GM18505 (cell line): Measurements from ENCODE around the gene CDK19.

Source experiments
- ATAC-seq: cut with Tn5 transposase; IDR thresholded peaks from one replicate; pipeline ENCODE4 v1.9.1; 2021; ENCODE audit not compliant: unreplicated experiment
- POLR2A ChIP-seq: IDR thresholded peaks from 4 replicates; pipeline ENCODE4 v1.6.1; 2011; ENCODE audit warnings: borderline replicate concordance; ENCODE audit not compliant: insufficient read depth, insufficient read length; ENCODE audit errors: extremely low read depth

CDK19 gene

DNA sequence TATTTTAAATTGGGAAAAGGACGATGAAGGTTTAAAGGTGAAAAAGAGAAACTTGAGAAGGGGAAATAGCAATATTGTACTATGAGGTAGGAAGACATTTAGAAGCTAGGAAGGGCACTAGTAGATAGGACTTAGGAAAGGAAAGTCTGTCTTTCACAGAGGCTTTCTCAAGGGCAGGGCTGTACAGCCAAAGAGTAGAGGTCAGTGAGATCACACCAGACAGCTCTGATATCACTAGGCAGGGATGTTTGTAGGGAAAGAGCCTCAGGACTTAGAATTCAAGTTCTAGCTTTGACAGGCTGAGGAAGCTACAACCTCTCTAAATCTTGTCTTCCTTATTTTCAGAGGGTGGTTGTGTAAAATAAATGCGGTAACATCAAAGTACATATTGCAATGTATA lies 178.5 kb downstream of the CDK19 start:
- TF ChIP-seq POLR2A = no peak
- ATAC-seq = no peak

DNA sequence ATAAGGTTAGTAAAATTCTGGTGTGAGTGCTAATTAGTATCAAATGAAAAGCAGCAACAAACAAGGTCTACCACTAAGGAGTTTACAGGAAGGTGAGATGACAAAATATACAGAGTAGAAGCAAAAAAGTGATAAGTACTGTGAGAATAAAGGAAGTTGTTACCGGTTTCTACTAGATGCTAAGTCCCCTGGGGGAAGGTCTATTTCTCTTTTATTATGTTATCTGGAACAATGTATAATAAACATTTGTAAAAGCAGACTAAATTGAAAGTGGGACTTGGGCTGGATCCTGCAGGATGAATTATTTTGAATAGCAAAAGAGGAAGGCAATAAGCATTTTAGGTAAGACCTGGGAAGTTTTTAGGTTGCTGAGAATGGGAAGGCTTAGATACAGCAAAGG lies 180.2 kb downstream of the CDK19 start:
- no peak for TF ChIP-seq POLR2A
- ATAC-seq = no peak

DNA sequence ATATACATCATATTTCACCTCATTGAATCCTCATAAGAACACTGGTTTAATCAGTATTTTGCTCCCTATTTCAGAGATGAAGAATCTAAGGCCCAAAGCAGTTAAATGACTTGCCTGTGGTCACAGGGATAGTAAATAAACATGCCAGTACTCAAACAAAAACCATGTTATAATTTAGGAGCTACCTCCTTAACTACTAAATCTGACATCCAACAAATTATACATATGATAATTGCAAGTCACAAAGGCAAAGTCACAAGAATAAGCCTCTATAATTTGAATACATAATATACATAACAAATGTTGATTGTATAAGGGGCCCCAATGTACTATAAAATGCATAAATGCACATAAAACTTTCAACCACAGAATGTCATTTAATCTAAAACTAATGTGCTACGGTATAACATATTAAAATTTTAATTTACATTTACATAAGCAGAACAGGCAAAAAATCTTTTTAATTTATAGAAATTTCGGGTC lies 181.5 kb downstream of the CDK19 start:
- TF ChIP-seq POLR2A = no peak
- no peak for ATAC-seq

DNA sequence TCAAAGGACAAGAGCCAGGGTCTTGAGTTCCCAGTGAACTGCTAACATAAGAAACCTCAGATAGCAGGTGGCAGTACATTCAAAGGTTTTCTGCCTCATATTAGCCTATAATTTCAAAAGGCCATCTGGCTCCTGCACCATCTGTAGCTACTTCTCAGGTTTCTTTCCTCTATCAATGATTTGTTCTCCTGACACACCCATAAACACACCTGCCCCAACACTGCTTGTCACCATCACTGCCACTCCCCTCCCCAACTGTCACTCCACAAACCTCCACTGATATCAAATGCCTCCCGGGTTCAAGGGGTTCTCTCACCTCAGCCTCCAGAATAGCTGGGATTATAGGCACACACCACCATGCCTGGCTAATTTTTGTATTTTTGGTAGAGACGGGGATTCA lies 186.1 kb downstream of the CDK19 start:
- no peak for ATAC-seq
- TF ChIP-seq POLR2A = no peak

DNA sequence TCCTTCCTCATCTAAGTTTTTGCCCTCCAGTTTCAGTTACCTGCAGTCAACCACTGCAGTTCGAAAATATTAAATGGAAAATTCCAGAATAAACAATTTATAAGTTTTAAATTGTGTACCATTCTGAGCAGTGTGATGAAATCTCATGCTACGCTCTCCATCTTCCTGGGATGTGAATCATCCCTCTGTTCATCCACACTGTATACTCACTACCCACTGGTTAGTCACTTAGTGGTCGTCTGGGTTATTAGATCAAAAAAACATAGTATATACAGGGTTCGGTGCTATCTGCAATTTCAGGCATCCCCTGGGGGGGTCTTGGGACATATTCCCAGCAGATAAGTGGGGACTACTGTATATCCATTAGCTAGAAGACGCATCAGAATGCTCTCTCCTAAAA lies 186.9 kb downstream of the CDK19 start:
- no peak for ATAC-seq
- TF ChIP-seq POLR2A = no peak

DNA sequence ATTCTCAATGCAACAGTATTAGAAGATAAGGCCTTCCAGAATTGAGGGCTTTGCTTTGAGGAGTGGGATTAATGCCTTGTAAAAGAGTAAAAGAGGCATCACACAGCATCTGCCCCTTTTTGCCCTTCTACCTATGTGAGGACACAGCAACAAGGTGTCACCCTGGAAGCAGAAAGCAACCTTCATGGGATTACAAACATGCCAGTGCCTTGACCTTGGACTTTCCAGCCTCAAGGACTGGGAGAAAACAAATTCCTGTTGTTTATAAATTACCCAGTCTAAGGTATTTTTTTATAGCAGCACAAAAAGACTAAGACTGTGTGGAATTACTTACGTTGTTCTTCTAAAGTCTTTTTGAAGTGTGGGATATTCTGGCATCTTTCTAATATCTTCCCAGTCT lies 188.8 kb downstream of the CDK19 start:
- ATAC-seq = no peak
- TF ChIP-seq POLR2A = no peak

DNA sequence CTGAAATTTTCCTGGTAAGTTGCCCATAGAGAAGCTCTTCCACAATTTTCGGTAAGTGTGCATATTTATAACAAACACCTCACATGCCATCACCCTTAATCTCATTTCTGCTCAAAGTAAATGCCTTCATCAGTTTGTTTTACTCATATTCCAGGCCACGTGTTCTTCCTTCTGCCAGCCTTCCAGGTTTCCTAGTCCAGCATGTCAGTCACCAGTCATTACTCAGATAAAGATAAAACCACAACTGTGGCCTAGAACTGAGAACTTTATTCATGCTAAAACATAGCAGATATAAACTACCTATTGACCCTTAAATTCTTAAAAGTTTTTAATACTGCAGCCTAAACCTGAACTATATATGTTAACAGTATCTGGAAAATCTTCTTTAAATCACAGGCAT lies 189.4 kb downstream of the CDK19 start:
- ATAC-seq = no peak
- TF ChIP-seq POLR2A = no peak

DNA sequence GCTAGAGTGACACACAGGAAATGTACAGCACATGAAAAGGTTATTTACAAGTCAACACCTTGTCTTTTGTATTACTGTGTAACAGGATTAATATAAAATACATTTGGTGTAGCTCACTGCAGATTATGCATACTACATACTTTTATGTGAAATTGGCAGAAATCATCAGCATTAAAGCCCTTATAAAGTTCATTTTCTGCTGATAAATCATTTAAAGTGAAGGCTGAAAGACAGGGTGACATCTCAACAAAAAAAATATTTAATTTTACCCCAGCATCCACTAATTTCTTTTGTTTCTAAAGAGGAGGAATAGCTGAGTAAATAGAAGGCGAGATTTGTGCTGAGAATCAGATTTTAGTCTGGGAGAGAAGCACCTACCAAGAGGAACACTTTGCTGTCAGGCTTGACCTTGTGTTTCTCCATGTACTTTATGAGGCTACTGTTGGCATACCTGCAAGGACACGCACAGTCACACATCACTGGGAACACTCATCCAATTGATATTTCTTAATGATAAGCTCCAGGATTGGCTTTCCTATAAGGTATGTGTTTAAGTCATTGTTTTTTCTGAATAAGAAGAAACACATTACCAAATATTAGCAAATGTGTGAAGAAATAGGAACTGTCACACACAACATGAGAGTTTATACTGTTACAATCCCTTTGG lies 192.2 kb downstream of the CDK19 start:
- TF ChIP-seq POLR2A = no peak
- no peak for ATAC-seq

DNA sequence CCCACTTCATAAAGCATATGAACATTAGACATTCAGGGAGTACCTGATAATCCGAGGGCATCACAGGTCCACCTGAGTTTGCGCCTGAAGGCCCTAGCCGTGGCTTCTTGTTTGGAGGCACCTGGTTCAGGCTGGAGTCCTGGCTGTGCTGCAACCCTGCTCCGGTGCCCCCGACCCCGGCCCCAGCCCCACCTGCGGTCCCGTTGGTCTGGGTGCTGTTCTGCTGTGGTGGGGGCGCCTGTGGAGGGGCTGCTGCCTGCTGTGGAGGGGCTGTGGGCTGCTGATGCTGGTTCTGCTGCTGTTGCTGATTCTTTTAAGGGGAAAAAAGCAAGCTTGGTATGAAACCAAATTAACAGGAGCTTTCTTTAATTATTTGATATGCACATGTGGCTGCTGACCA lies 194.2 kb downstream of the CDK19 start:
- ATAC-seq = no peak
- no peak for TF ChIP-seq POLR2A

DNA sequence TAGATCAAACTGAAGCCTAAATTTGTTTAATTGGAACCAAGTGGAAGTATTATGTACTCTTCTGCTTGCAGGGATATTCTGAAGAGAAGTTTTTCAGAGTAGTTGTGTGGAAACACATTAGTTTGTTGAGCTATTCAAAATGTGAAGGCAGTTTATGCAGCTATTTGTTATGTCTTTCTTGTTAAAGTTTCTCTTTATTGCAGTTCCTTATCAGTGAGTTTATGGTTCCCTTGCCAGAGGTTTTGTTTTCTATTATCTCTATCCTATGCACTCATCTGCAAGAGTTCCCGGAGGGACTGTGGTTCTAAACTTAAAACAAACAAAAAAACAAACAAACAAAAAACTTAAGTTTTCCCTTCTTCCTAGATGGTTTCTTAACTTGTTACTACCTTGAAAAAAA lies 195.2 kb downstream of the CDK19 start:
- TF ChIP-seq POLR2A = no peak
- no peak for ATAC-seq

DNA sequence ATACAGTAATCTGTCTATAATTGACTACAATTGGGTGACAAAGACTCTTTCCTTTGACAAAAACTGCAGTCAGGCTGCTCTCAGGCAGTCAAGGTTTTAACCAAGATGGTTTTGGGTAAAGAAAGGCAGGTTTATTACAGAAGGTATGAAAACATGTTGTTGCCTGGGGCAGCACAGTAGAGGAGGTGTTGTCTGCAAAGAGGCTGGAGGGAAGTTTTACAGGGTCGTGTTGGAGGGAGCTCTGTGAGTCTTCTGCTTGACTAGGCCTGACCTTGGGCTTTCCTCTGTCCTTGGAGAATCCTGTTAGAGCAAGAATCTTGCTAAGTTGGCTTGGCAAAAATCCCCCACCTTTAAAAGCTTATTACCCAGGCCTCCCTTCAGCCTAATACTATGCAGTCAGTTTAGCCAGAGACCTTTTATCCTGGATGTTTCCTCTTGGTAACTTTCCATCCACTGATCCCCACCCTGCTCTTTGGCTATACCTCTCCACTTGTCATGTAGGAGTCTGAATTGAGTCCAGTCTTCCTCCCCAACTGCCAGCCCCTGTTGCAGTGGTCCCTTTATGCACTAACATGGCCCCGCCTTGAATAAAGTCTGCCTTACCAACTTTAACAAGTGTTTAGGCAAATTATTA lies 195.9 kb downstream of the CDK19 start:
- no peak for TF ChIP-seq POLR2A
- no peak for ATAC-seq

DNA sequence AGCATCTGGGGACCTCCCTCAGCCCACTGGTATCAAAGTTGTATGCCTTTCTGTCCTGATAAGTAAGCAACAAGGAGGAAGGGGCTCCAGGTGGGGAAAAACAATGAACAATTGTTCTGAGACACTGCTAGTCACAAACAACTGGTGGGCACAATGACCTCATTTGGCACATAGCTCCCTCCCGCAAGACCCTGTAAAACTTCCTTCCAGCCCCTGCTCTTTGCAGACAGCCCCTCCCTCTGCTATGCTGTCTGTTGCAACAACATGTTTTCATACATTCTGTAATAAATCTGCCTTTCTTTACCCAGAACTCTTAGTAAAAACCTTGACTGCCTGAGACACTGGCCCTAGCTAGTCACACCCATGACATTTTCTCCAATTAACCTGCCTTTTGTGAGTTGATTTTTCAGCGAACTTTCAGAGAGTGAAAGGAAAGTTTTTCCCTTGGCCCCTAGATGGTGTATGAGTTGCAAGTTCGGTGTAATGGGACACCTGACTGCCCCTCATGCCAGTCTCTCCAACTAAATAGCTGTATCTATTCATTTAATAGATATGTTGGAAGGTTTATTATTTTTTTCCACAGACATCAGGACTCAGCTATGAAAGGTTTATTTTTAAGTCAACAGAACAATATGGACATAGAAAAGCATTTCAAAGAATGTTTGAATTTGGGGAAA lies 196.5 kb downstream of the CDK19 start:
- ATAC-seq = no peak
- TF ChIP-seq POLR2A = no peak

DNA sequence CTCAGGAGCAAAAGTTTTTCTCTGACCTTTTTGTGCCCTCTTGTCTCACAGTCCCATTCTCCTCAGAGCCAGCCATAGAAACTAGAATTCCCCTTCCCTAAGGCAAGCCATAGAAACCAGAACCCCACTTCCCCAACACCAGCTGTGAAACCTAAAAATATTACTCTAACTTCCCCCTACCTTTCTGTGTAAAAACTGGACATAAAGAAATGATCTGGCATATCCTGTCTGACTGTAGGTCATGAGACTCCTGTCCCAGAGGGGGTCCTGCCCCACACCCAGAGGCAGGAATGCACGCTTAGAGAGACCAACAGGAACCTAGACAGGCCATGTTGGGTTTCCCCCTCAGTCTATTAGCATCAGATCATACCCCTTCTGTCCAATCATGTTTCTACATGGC lies 198.2 kb downstream of the CDK19 start:
- no peak for ATAC-seq
- TF ChIP-seq POLR2A = no peak

DNA sequence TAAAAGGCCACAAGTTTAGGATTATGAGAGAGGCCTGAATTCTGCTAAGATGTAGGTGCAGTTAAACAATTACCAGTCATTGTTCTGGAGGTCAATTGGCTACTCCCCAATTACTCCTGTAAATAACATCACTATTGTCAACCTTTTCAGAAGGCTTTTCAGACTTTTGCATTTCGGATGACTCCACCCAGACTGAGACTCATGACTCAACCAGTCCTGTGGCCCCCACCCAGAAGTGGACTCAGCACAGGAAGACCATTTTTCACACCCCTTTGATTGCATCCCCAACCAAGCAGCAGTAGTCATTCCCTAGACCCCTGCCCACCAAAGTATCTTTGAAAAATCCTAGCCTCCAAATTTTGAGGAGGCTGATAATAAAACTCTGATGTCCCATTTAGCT lies 199.5 kb downstream of the CDK19 start:
- ATAC-seq = no peak
- no peak for TF ChIP-seq POLR2A

DNA sequence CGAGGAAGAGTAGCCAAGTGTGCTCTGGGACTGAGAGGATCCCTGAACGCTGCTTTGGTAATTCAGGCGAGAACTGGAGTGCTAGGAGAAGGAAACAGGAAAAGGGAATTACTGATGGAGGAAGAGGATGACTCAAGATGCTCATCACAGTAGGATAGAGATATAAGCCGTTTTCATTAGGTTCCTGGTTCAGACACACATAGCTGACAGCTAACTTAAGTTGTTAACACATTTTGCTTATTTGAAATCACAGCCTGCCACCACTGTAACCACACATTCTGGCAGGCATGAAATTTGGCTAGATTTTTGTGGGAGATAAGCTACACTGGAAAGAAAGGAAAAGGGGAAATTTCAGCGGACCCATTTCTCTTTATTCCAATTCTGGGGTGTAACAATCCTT lies 200.7 kb downstream of the CDK19 start:
- no peak for TF ChIP-seq POLR2A
- ATAC-seq = no peak

DNA sequence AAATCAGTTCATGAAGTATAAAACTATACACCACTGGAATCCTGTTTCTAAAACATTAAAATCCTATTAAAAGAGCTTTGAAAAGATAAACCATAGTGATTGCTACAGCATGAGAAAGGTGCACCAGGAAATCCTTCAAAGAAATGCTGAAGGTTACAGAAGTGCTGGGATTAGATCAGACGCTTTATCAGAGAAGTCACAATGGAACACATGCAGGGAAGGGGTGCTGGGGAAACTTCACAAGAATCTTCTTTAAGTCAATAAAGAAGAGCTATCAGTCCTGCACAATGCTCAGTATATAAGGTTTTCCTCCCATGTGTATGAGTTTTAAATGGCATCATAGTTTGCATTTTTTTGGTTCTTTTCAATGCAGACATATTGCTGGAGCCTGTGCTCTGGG lies 201.2 kb downstream of the CDK19 start:
- no peak for TF ChIP-seq POLR2A

More for the DNA sequence above, 201.2 kb downstream of the CDK19 start:
- ATAC-seq = no peak
